GM19099 (cell line): ENCODE results near the gene SAMD4A.

Experiments
- POLR2A ChIP-seq: IDR thresholded peaks from 3 replicates; pipeline ENCODE4 v1.6.1; 2011; ENCODE audit warnings: low read depth; ENCODE audit not compliant: insufficient read length; ENCODE audit errors: extremely low read depth

SAMD4A gene, protein sequence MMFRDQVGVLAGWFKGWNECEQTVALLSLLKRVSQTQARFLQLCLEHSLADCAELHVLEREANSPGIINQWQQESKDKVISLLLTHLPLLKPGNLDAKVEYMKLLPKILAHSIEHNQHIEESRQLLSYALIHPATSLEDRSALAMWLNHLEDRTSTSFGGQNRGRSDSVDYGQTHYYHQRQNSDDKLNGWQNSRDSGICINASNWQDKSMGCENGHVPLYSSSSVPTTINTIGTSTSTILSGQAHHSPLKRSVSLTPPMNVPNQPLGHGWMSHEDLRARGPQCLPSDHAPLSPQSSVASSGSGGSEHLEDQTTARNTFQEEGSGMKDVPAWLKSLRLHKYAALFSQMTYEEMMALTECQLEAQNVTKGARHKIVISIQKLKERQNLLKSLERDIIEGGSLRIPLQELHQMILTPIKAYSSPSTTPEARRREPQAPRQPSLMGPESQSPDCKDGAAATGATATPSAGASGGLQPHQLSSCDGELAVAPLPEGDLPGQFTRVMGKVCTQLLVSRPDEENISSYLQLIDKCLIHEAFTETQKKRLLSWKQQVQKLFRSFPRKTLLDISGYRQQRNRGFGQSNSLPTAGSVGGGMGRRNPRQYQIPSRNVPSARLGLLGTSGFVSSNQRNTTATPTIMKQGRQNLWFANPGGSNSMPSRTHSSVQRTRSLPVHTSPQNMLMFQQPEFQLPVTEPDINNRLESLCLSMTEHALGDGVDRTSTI

GRCh38 chr14:54566410-54567223, at the start of gene SAMD4A:
Gene SAMD4A, plus strand, starts transcription at chr14:54567128. Its CDS starts 789 bp downstream, at chr14:54567917.
- TF ChIP-seq POLR2A: peak; percentile 48

- no peak for TF ChIP-seq POLR2A
These were observed 42.5 kb upstream of the SAMD4A start for GRCh38 chr14:54524410-54524809.

DNA sequence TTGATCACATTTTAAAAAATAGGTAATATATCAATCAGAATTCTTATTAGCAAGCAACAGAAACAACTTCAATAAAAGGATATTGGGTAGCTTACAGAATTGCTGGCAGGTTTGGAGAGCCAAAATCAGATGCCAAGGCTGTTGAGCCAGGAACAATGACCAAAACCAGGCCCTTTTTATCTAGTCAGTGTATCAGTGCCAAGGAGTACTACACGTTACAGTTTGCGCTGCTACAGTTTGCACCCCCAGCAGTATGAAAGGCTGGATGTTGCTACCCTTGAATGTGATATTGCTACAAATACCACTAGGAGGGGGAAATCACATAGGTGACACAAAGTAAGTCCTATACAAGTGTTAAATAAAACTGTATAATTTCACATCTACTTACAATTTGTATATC, 38.0 kb upstream of the SAMD4A start:
- no peak for TF ChIP-seq POLR2A

- no peak for TF ChIP-seq POLR2A
These were observed 37.1 kb upstream of the SAMD4A start for GRCh38 chr14:54529811-54530210.

DNA sequence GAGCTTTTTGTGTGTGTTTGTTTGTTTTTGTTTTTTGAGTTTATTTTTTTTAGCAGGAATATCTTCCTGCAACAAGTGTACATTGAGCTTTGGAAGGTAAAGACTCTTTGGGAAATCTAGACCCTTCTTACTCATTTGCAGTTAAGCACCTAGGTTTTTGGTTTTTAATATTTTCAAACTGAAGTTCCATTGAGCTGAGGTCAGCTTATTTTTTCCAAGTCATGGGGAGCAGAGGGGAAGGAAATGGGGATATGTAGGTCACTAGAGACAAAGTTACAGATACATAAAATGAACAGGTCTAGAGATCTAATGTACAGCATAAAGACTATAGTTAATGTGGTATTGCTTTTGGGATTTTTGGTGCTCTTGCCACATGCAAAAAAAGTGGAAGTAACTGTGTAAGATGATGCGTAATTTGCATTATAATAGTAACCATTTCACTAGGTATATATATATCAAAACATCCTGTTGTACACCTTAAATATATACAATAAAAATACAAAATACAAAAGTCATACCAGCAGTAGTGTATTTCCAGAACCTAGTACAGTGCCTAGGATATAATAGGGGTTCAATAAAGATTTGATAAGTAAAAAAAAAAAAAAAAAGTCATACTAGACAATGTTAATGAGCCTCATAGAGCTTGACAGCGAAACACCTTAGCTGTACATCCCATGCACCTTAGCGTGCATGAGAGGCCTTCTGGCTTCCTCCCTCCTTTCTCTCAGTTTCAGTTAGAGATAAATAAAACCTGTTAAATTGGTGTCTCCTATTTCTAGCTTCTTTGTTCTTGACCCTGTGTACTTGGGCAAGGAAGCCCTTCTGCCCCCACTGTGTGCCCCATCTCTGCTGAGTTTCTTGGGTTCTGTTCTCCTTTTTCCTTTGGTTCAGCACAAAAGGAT, 34.6 kb upstream of the SAMD4A start:
- TF ChIP-seq POLR2A: no peak

GRCh38 chr14:54533100-54533499, 33.8 kb upstream of the SAMD4A start:
- no peak for TF ChIP-seq POLR2A

DNA sequence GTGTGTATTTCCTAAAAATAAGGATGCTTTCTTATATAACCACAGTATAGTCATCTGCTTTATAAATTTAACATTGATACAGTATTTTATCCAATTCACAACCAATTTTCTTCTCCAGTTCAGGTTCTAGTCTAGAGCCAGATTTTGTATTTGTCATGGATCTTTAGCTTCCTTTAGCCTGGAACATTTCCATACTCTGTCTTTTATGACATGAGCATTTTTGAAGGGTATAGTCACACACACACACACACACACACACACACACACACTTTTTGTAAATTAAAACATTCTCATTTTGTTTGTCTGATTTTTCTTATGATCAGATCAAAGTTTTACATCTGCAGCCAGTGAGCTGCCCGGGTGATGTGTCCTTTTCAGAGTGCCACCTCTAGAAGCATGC, 31.8 kb upstream of the SAMD4A start:
- TF ChIP-seq POLR2A: no peak

DNA sequence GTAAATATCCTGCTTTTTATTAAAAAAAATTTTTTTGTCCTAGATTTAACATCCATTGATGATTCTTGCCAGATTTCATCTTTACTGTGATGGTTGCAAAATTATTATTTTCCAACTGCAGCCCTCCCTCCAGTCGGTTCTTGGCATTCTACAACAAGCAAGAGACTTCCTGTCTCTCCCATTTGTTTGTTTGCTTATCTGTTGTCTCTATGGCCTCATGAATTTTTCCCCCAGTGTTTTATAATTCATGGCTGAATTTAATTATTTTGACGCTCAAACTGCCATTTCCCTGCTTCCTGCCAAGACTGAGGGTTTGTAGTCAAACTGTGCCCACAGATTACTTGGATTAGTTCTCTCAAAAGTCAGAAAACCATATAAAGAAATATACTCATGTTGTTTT, 31.3 kb upstream of the SAMD4A start:
- no peak for TF ChIP-seq POLR2A

DNA sequence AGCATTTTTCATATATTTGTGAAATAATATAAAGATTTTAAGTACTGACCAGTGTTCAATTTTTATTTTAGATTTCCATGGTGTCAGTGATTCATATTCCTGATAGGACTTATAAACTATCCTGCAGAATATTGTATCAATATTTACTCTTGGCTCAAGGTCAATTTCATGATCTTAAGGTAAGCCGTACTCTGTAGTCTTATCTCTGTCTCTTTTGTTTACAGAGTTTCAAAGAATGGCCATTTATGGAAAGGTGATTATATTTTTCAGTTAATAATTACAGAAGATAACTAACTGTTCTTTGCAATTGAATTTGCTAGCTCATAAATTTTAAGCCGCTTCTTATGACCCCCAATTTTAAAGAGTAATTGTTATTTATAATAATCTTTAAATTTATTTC, 29.3 kb upstream of the SAMD4A start:
- no peak for TF ChIP-seq POLR2A

DNA sequence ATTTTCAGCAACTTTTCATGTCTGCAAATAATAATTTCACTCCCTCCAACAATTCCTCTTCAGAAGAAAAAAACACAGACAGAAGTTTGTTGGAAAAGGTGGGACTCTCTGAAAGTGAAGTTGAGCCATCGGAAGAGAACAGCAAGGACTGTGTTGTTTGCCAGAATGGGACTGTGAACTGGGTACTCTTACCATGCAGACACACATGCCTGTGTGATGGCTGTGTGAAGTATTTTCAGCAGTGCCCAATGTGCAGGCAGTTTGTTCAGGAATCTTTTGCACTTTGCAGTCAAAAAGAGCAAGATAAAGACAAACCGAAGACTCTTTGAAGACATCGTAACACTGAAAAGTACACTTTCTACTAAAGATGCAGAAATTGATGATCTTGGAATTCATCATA, 28.9 kb upstream of the SAMD4A start:
- TF ChIP-seq POLR2A: no peak

GRCh38 chr14:54547583-54547982, 19.3 kb upstream of the SAMD4A start:
- no peak for TF ChIP-seq POLR2A

DNA sequence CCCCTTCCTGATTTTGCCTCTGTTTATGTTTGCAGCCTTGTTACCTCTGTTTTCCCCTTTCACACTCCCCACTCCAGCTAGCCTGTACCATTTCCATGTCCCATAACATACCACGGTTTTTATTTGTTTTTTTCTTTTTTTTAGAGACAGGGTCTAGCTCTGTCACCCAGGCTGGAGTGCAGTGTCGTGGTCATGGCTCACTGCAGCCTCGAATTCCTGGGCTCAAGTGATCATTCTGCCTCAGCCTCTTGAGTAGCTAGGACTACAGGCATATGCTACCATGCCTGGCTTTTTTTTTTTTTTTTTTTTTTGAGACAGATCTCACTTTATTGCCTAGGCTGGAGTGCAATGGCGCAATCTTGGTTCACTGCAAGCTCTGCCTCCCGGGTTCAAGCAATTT, 18.4 kb upstream of the SAMD4A start:
- TF ChIP-seq POLR2A: no peak

DNA sequence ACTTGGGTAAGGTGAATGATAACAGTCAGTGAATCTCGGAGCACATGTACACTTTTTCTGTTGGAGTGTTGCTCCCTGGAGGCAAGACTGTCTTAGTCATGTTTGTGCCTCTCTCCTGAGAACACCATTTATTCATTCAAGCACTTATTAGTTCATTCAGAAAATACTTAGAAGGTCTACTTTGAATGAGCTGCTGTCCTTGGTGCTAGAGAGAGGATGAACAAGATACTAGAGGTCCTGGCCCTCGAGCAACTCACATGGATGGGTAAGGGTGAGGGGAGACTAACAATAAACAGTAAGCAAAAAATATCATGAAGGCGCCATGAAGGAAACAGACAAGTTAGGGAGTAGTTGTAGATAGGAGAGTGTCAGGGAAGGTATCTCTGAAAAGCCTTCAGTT, 17.1 kb upstream of the SAMD4A start:
- TF ChIP-seq POLR2A: no peak

DNA sequence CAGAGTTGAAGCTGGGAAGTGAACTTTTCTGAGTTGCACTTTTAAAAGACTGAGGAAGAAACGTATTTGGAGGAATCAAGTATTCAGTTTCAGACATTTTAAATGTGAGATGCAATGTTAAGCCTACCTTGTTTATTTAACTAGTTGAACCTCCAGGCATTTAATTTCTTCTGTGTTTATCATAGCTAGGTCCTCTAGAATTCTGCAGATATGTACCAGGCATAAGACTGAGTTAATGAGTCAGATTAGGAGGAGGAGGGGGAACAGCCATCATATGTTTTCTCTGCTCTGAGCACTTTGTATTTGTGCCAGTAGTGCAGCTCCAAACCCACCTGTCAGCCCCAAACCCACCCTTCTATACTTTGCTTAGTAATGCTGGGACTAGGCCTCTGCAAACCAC, 16.4 kb upstream of the SAMD4A start:
- no peak for TF ChIP-seq POLR2A
